H1 (cell line): ENCODE measurements around the gene VPS41.

Experiments
- BACH1 ChIP-seq: IDR thresholded peaks from 2 replicates; pipeline ENCODE4 v1.6.1; 2012; ENCODE audit warnings: low read length, improper control_type of control experiment
- FOSL1 ChIP-seq: IDR thresholded peaks from 2 replicates; pipeline ENCODE4 v1.6.1; 2011; ENCODE audit warnings: mild to moderate bottlenecking, low read depth, low read length, moderate library complexity; ENCODE audit not compliant: insufficient read depth
- GABPA ChIP-seq: IDR thresholded peaks from 2 replicates; pipeline ENCODE4 v1.6.1; 2011; ENCODE audit warnings: mild to moderate bottlenecking, low read length, moderate library complexity, borderline replicate concordance; ENCODE audit not compliant: insufficient read depth
- JUND ChIP-seq: IDR thresholded peaks from 2 replicates; pipeline ENCODE4 v1.6.1; 2011; ENCODE audit warnings: mild to moderate bottlenecking, improper control_type of control experiment, low read length
- POLR2AphosphoS5 ChIP-seq: IDR thresholded peaks from 2 replicates; pipeline ENCODE4 v1.6.1; 2011; ENCODE audit warnings: low read depth, low read length
- RAD21 ChIP-seq, 2 experiments: IDR thresholded peaks in 1 of 2; conservative IDR thresholded peaks in 1 of 2; 2 replicates each; pipeline ENCODE4 v1.6.1; 2011; ENCODE audit warnings: low read depth in 2 of 2, low read length in 2 of 2, improper control_type of control experiment in 1 of 2, inconsistent platforms in 1 of 2, mild to moderate bottlenecking in 1 of 2, moderate library complexity in 1 of 2
- SP2 ChIP-seq: IDR thresholded peaks from 2 replicates; pipeline ENCODE4 v1.6.1; 2012; ENCODE audit warnings: mild to moderate bottlenecking, low read length, inconsistent platforms
- TAF1 ChIP-seq: IDR thresholded peaks from 2 replicates; pipeline ENCODE4 v1.6.1; 2011; ENCODE audit warnings: mild to moderate bottlenecking, low read depth, low read length
- TF ChIP-seq, protein P1 (sequence below): IDR thresholded peaks from 2 replicates; pipeline ENCODE4 v1.6.1; 2011; ENCODE audit warnings: low read length, improper control_type of control experiment

DNA sequence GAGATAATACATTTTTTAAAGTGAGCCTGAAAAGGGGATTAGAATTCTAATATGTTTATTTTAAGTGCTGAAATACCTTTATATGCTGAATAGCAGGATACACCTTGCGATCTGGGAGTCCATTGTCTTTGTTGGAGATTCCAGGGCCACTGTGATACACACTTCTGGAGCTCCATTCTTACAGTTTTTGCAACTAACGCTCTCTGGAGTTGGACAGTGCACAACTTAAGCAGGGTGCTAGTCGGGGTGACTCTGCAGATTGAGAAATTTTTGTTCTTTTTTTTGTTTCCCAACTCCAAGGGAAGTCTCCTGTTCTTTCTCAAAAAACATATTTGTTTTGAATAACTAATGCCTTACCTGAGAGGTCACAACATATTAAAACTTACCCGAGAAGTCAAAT, 45.0 kb upstream of the VPS41 start:
- TF ChIP-seq JUND (no peak), POLR2AphosphoS5 (no peak), GABPA (no peak), TAF1 (no peak), RAD21 (IDR thresholded peaks at IDR 0.05 in 1 of 2, conservative IDR thresholded peaks at IDR 0.05 in 1 of 2; ENCODE audit: low read depth in 2 of 2, low read length in 2 of 2) (no peak), SP2 (no peak), BACH1 (no peak), FOSL1 (no peak)
- TF ChIP-seq, protein P1, sequence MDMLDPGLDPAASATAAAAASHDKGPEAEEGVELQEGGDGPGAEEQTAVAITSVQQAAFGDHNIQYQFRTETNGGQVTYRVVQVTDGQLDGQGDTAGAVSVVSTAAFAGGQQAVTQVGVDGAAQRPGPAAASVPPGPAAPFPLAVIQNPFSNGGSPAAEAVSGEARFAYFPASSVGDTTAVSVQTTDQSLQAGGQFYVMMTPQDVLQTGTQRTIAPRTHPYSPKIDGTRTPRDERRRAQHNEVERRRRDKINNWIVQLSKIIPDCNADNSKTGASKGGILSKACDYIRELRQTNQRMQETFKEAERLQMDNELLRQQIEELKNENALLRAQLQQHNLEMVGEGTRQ, result no peak
